C4-2B (cell line): ENCODE measurements around the gene PROX1.

Experiments
- CTCF ChIP-seq: fragments of 450-650 bp; conservative IDR thresholded peaks from 2 replicates; pipeline ENCODE4 v1.5.1; 2017; ENCODE audit warnings: mild to moderate bottlenecking
- ZFX ChIP-seq: fragments of 450-650 bp; IDR thresholded peaks from 2 replicates; pipeline ENCODE4 v1.6.1; 2017

GRCh38 chr1:213982672-213983492, 4.9 kb upstream of the PROX1 start:
- TF ChIP-seq CTCF (no peak), ZFX (no peak)
